NCI-H526 treated with DMSO at 0.1 percent for 48 hours (cell line): Measurements from ENCODE around the gene RBCK1.
"Not testable (repeated sequence)": the region's sequence is repeated elsewhere in the genome, so short reads cannot be mapped to it uniquely, and the experiment has no call there.

Source experiments
- DNase-seq: peaks from one replicate; lab custom pipeline; 2025; lab: John Stamatoyannopoulos, UW

RBCK1 gene

GRCh38 chr20:407953-408842 lies at the start of gene RBCK1:
RBCK1 (plus strand) TSS chr20:408299; CDS start chr20:408758, 459 bp downstream.
- peak; percentile 50 for DNase-seq

GRCh38 chr20:358891-359555 lies 49.1 kb upstream of the RBCK1 start:
- no peak for DNase-seq

- DNase-seq = peak; percentile 75
These were observed 46.5 kb upstream of the RBCK1 start for GRCh38 chr20:361561-361960.

GRCh38 chr20:362271-363254 lies 45.5 kb upstream of the RBCK1 start:
- DNase-seq = peak; percentile 67

- DNase-seq = no peak
These were observed 44.6 kb upstream of the RBCK1 start for GRCh38 chr20:363319-364078.

GRCh38 chr20:364905-365794 lies 42.9 kb upstream of the RBCK1 start:
- no peak for DNase-seq

GRCh38 chr20:366041-366718 lies 41.9 kb upstream of the RBCK1 start:
- no peak for DNase-seq

- no peak for DNase-seq
These were observed 41.2 kb upstream of the RBCK1 start for GRCh38 chr20:366719-367485.

GRCh38 chr20:367486-367887 lies 40.6 kb upstream of the RBCK1 start:
- DNase-seq = no peak

- no peak for DNase-seq
These were observed 39.2 kb upstream of the RBCK1 start for GRCh38 chr20:368915-369314.

- peak; percentile 74 for DNase-seq
These were observed 37.9 kb upstream of the RBCK1 start for GRCh38 chr20:370151-370600.

GRCh38 chr20:370977-371754 lies 36.9 kb upstream of the RBCK1 start:
- no peak for DNase-seq

GRCh38 chr20:371755-372542 lies 36.1 kb upstream of the RBCK1 start:
- DNase-seq = no peak

- DNase-seq = not testable (repeated sequence)
These were observed 35.5 kb upstream of the RBCK1 start for GRCh38 chr20:372543-373082.

- no peak for DNase-seq
These were observed 34.8 kb upstream of the RBCK1 start for GRCh38 chr20:373171-373890.

GRCh38 chr20:375265-375889 lies 32.7 kb upstream of the RBCK1 start:
- DNase-seq = no peak
